Mesenteric fat pad (tissue), 1 donor: ENCODE results near the gene PHC1. TPM values are rescaled to one million over a fixed set of nuclear protein-coding genes. Genes with fewer than 3 reads are reported as not detected.
"Not testable (repeated sequence)": the region's sequence is repeated elsewhere in the genome, so short reads cannot be mapped to it uniquely, and the experiment has no call there.

Experiments
- DNase-seq: peaks from one replicate; pipeline ENCODE4 v3.0.0-alpha.2; 2020; ENCODE audit warnings: low spot score
- long read RNA-seq: library from polyadenylated mRNA; unstranded; transcript quantifications from one replicate; pipeline ENCODE4 v2.0.0, GENCODE V29; 2020
- total RNA-seq: library from RNA; stranded (reverse); fragmentation: NEBNext Ultra II Directional; extraction: Animal tissue kit (Norgen Biotek cat#: 25700); gene quantifications from one replicate; pipeline ENCODE4 v1.2.1, GENCODE V29; 2021
- donor health status: DM: yes; HTN: yes; CAD: no.

The PHC1 gene
- total RNA-seq: 18.0 TPM
- long read RNA-seq, partial matches to known transcripts: 3 of 6 reads
- long read RNA-seq, other reads (novel, unspliced or antisense): 3 of 6 reads

GRCh38 chr12:8914033-8914715 lies at the start of gene PHC1:
Gene PHC1 (plus strand): TSS chr12:8914509. CDS start chr12:8917678, 3,169 bp downstream.
- DNase-seq: peak; percentile 92

DNA sequence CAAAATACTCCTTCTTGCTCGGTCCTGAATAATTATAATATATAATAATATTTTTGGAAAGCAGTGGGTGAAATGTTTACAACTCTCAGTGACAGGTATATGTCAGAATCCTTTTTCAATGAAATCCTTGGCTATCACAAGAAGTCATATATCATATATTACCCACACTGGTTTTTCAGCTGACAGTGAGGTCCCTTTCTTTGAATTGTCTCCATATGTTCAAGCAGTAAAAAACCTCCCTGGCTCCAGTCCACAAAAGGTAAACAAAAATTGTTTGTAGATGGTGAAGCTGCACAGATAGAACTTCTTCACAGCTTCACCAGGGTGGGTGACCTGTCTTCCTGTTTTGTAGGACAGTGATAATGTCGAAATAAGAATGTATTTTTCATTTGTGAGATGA lies 47.9 kb upstream of the PHC1 start:
- no peak for DNase-seq

GRCh38 chr12:8867009-8867408 lies 47.3 kb upstream of the PHC1 start:
- DNase-seq: no peak

GRCh38 chr12:8867786-8868185 lies 46.5 kb upstream of the PHC1 start:
- DNase-seq: peak; percentile 11

DNA sequence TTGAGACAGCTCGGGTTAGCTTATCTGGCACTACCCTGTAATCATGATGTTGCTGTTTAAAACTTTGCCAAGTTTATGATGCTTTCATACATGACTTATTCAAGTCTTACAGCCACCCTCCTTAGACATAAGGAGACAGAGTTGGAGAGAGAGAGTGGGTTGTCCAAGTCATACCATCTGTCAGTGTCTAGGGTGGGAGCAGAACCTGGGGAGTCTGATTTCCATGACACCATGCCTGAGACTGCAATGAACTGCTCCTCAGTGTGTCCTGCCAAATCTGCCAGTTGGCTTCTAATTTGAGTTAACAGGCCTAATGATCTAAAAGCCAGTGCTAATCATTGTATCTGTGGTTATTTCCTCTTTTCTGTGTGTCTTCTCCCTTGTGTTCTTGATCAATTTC lies 43.7 kb upstream of the PHC1 start:
- peak; percentile 14 for DNase-seq

GRCh38 chr12:8871068-8871467 lies 43.2 kb upstream of the PHC1 start:
- no peak for DNase-seq

DNA sequence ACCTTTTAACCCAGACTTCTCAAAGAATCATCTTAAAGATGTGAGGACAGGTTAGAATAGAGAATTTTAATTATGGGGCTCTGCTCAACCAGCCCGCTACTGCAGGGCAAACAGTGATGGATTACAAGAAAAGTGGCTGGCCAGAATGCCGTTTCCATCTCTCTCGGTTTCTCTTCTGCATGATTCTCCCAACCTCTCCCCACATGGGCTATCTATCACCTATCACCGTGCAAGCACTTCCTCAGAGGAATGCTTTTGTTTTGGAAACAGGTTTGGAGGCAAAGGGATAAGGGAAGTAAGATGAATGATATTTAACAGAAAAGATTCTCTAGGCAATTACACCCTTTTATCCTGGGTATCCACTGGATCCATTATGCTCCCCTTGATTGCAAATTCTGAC lies 37.4 kb upstream of the PHC1 start:
- DNase-seq: peak; percentile 2

- DNase-seq: no peak
Observed at GRCh38 chr12:8886502-8887284, 27.6 kb upstream of the PHC1 start.

DNA sequence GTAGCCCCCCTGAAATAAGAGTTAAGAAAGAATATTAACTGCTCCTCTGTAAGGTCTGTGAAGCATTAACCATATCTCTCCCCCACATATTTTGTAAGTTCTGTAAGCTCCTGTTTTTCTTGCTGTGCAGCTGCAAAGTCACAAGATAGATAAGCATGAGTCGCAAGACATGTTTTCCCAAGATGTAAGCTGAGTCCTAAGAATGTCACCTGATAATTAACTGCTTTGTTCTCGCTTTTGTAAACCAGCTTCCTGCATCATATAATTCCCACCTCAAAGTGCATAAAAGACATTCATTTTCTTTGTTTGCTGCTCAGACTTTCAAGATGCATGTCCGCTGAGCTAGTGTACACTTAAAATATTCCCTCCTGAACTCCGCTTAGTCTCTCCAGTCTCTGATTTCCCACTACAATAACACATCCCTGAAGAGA lies 27.0 kb upstream of the PHC1 start:
- no peak for DNase-seq

GRCh38 chr12:8890313-8891085 lies 23.8 kb upstream of the PHC1 start:
- no peak for DNase-seq

DNA sequence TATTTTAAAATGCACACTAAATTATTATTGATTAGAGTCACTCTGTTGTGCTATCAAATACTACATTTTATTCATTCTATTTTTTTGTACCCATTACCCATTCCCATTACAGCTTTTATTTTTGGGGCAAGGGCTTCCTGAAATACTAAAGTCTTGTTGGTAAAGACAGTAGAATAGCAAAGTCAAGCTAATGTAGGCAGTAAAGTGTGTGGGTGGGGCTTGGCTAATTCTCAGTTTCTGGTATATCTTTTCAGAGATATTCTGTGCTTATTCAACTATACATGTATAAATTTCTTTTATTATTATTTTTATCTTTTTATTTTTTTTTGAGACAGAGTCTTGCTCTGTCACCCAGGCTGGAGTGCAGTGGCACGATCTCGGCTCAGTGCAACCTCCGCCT lies 22.3 kb upstream of the PHC1 start:
- DNase-seq: no peak

DNA sequence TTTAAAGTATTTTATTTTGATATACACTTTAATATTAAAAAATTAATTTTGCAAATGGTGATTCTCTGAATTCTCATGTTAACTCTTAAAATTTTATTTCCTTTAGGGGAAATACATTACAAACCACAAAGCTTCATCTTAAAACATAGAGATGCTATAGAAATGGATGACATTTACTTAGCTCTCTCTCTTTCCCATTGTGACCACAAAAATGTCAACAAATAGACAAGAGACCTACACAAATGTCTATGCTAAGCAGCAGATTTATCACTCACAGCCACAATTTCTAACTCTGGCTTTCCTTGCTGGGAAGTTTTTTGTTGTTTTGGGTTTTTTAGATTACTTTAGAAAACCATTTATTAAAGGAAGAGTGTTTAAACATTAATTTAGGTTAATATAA lies 19.9 kb upstream of the PHC1 start:
- DNase-seq: no peak

DNA sequence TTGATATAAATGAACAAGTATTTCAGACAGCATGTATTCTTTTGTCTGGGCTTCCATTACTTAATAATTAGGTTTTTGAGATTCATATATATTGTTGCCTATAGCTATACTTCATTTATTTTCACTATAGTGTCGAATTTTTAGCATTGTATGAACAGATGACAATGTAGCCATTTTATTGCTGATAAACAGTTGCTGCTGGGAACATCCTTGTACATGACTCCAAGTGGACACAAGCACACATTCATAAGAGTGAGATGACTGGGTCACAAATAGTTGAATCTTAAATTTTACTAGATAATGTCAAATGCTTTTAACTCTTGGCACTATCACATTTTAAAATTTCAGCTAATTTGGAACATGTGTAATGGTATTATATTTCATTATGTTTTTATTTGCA lies 19.3 kb upstream of the PHC1 start:
- DNase-seq: no peak

- DNase-seq: no peak
Observed at GRCh38 chr12:8897081-8897480, 17.2 kb upstream of the PHC1 start.

DNA sequence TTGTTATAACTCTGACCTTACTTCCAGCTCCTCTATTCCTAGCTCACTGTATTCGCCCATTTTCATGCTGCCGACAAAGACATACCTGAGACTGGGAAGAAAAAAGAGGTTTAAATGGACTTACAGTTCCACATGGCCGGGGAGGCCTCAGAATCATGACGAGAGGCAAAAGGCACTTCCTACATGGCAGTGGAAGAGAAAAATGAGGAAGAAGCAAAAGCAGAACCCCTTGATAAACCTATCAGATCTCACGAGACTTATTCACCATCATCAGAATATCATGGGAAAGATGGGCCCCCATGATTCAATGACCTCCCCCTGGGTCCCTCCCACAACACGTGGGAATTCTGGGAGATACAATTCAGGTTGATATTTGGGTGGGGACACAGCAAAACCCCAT lies 14.5 kb upstream of the PHC1 start:
- no peak for DNase-seq

DNA sequence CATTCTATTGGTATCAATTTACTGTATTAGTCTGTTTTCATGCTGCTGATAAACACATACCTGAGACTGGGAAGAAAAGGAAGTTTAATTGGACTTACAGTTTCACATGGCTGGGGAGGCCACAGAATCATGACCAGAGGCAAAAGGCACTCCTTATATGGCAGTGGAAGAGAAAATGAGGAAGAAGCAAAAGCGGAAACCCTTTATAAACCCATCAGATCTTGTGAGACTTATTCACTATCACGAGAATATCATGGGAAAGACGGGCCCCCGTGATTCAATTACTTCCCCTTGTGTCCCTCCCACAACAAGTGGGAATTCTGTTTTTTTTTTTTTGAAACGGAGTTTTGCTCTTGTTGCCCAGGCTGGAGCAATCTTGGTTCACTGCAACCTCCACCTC lies 11.6 kb upstream of the PHC1 start:
- DNase-seq: not testable (repeated sequence)

GRCh38 chr12:8903646-8904045 lies 10.7 kb upstream of the PHC1 start:
- DNase-seq: no peak

DNA sequence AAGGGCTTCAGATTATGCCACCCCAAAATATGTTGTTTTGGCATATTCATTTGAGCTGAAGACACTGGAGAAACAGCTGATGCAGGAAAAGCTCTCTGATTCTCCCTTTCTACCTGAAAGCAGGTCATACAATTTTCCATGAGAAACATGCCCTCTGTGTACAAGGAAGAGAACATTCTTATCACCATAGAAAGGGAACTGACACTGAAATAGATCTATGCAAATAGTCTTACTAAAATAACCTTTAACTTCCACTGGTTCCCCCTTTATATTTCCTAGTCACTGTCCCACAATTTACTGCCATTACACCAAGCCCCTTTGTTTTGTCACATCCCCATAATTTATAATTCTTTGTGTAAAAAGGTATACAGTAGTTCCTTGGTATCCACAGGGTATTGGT lies 9.6 kb upstream of the PHC1 start:
- no peak for DNase-seq

GRCh38 chr12:8905546-8905945 lies 8.8 kb upstream of the PHC1 start:
- DNase-seq: no peak

DNA sequence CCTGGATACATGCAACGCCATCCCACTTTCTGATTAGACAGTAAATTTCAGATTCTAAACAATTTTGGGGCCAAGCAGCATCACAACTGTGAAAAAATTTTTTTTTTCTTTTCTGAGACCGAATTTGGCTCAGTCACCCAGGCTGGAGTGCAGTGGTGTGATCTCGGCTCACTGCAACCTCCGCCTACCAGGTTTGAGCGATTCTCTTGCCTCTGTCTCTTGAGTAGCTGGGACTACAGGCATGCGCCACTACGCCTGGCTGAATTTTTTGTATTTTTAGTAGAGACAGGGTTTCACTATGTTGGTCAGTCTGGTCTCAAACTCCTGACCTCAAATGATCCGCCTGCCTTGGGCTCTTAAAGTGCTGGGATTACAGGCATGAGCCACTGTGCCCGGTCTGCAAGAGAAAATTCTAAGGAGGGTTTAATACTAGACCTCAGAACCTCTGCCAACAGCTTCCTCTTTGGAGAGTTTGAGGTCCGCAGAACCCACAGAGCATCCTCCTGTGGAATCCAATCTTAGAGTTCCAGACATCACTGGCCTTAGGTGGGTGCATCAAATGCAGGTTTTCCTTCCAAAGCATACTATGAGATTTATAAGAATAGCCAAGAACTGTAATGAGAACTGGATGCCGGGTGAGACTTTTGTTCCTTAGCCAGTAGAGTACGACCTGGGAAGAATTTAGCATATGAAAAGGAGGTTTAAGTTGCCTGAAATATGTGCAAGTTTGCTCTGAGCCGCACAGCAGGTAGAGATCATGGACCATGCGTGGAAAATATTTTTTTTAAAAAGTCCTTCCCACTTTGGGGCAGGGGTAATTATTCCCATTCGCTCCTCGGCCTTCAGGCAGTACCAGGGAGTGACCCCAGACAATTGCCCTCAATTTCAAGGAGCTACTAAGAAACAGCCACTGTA lies 7.8 kb upstream of the PHC1 start:
- no peak for DNase-seq

- no peak for DNase-seq
Observed at GRCh38 chr12:8907513-8907912, 6.8 kb upstream of the PHC1 start.
